SK-N-SH treated with all-trans-retinoic acid at 6 μM for 48 hours (cell line): ENCODE measurements around the gene DES.

Experiments used
- ATAC-seq: fragments of 200-7000 bp; cut with Tn5 transposase; 3 replicates; pipeline ENCODE4 v1.9.1; 2020; ENCODE audit warnings: mild to moderate bottlenecking, moderate library complexity
- BACH2 ChIP-seq: fragments of 250-450 bp; sonication (Bioruptor Pico); IDR thresholded peaks from 2 replicates; pipeline ENCODE4 v1.9.0; 2021; ENCODE audit warnings: mild to moderate bottlenecking, borderline replicate concordance
- CREB5 ChIP-seq: fragments of 250-450 bp; sonication (Bioruptor Pico); IDR thresholded peaks from 2 replicates; pipeline ENCODE4 v1.5.1; 2020; ENCODE audit warnings: low read depth, mild to moderate bottlenecking, moderate library complexity
- CSDC2 ChIP-seq: fragments of 250-450 bp; sonication (Bioruptor Pico); IDR thresholded peaks from 2 replicates; pipeline ENCODE4 v1.5.0; 2020; ENCODE audit warnings: mild to moderate bottlenecking, moderate library complexity
- ESRRG ChIP-seq: fragments of 250-450 bp; sonication (Bioruptor Pico); IDR thresholded peaks from 2 replicates; pipeline ENCODE4 v1.6.1; 2021; ENCODE audit warnings: mild to moderate bottlenecking
- ISL1 ChIP-seq: fragments of 250-450 bp; sonication (Bioruptor Pico); IDR thresholded peaks from 2 replicates; pipeline ENCODE4 v2.1.2; 2022; ENCODE audit warnings: mild to moderate bottlenecking, moderate library complexity
- OSR1 ChIP-seq: fragments of 250-450 bp; sonication (Bioruptor Pico); IDR thresholded peaks from 2 replicates; pipeline ENCODE4 v1.8.0; 2022; ENCODE audit warnings: moderate library complexity, mild to moderate bottlenecking, inconsistent platforms
- PATZ1 ChIP-seq: fragments of 250-450 bp; sonication (Bioruptor Pico); IDR thresholded peaks from 2 replicates; pipeline ENCODE4 v1.8.0; 2020; ENCODE audit warnings: mild to moderate bottlenecking, moderate library complexity, borderline replicate concordance
- POU6F1 ChIP-seq: fragments of 250-450 bp; sonication (Bioruptor Pico); IDR thresholded peaks from 2 replicates; pipeline ENCODE4 v1.8.0; 2021; ENCODE audit warnings: low read depth, mild to moderate bottlenecking, moderate library complexity, borderline replicate concordance
- RARB ChIP-seq: fragments of 250-450 bp; sonication (Bioruptor Pico); IDR thresholded peaks from 2 replicates; pipeline ENCODE4 v1.8.0; 2021; ENCODE audit warnings: mild to moderate bottlenecking, moderate library complexity
- SNAI2 ChIP-seq: fragments of 250-450 bp; sonication (Bioruptor Pico); IDR thresholded peaks from 2 replicates; pipeline ENCODE4 v1.5.0; 2020; ENCODE audit warnings: mild to moderate bottlenecking, moderate library complexity
- TCF4 ChIP-seq: fragments of 250-450 bp; sonication (Bioruptor Pico); IDR thresholded peaks from 2 replicates; pipeline ENCODE4 v1.8.0; 2021; ENCODE audit warnings: mild to moderate bottlenecking, moderate library complexity, borderline replicate concordance
- TOX ChIP-seq: fragments of 250-450 bp; sonication (Bioruptor Pico); IDR thresholded peaks from 2 replicates; pipeline ENCODE4 v1.8.0; 2021; ENCODE audit warnings: mild to moderate bottlenecking, moderate library complexity, borderline replicate concordance
- ZC3H10 ChIP-seq: fragments of 250-450 bp; sonication (Bioruptor Pico); IDR thresholded peaks from 2 replicates; pipeline ENCODE4 v1.5.1; 2021; ENCODE audit warnings: mild to moderate bottlenecking, moderate library complexity
- ZFP3 ChIP-seq: fragments of 250-450 bp; sonication (Bioruptor Pico); IDR thresholded peaks from 2 replicates; pipeline ENCODE4 v1.5.0; 2020; ENCODE audit warnings: mild to moderate bottlenecking, moderate library complexity
- ZFP30 ChIP-seq: fragments of 450-650 bp; formaldehyde crosslinking; IDR thresholded peaks from 2 replicates; pipeline ENCODE4 v1.5.0; 2022; ENCODE audit warnings: mild to moderate bottlenecking, moderate library complexity
- ZNF565 ChIP-seq: fragments of 450-650 bp; formaldehyde crosslinking; conservative IDR thresholded peaks from 2 replicates; pipeline ENCODE4 v1.5.0; 2020; ENCODE audit warnings: low read depth, mild to moderate bottlenecking, moderate library complexity
- ZNF70 ChIP-seq: fragments of 450-650 bp; formaldehyde crosslinking; IDR thresholded peaks from 2 replicates; pipeline ENCODE4 v1.5.0; 2020; ENCODE audit warnings: mild to moderate bottlenecking, moderate library complexity
- ZNF8 ChIP-seq: fragments of 450-650 bp; formaldehyde crosslinking; IDR thresholded peaks from 2 replicates; pipeline ENCODE4 v1.5.0; 2020; ENCODE audit warnings: mild to moderate bottlenecking, moderate library complexity
- TF ChIP-seq, protein P1 (sequence below): fragments of 250-450 bp; sonication (Bioruptor Pico); IDR thresholded peaks from 2 replicates; pipeline ENCODE4 v1.5.1; 2021; ENCODE audit warnings: mild to moderate bottlenecking, moderate library complexity

DES gene

GRCh38 chr2:219439506-219439905, 21.3 kb downstream of the DES start:
- no peak for TF ChIP-seq POU6F1 (CRISPR knock-in tag)
- no peak for TF ChIP-seq ZNF70 (CRISPR knock-in tag)
- TF ChIP-seq, all 23 proteins: peak for 0
- ATAC-seq: no peak

DNA sequence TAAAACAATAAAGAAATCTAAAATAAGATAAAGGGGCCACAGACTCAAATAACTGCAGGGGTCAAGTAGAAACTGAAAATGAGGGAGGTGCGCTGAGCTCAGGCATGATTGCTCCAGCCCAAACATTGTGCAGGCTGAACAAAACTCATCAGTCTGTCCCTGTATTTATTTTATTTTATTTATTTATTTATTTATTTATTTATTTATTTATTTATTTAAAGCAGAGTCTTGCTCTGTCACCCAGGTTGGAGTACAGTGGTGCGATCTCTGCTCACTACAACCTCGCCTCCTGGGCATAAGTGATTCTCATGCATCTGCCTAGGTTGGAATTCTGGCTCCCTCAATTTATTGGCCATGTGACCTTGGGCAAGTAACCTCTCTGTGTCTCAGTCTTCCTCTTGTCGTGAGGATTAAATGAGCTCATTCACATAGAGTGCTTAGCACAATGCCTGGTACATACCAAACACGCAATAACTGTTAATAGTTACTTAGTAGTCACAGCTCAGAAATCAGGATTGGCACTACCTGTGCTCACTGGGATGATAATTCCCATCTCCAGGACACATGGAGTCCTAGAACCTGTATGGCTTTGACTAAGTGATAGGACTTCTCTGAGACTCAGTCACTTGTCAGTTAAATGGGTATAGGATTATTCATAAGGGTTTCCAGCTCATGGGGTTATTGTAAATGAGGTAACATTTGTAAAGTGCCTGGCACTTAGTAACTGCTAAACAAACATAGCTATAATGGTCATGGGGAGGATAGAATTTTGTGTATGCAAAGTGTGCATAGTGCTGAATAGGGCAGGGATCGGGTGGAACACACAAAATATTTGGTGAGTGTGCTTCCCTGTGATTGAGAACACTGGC, 22.4 kb downstream of the DES start:
- TF ChIP-seq ZFP30 (CRISPR knock-in tag) (no peak), ISL1 (no peak), RARB (CRISPR knock-in tag) (no peak)
- ATAC-seq: peak; percentile 4; the same call in 1 of the 3 replicates

DNA sequence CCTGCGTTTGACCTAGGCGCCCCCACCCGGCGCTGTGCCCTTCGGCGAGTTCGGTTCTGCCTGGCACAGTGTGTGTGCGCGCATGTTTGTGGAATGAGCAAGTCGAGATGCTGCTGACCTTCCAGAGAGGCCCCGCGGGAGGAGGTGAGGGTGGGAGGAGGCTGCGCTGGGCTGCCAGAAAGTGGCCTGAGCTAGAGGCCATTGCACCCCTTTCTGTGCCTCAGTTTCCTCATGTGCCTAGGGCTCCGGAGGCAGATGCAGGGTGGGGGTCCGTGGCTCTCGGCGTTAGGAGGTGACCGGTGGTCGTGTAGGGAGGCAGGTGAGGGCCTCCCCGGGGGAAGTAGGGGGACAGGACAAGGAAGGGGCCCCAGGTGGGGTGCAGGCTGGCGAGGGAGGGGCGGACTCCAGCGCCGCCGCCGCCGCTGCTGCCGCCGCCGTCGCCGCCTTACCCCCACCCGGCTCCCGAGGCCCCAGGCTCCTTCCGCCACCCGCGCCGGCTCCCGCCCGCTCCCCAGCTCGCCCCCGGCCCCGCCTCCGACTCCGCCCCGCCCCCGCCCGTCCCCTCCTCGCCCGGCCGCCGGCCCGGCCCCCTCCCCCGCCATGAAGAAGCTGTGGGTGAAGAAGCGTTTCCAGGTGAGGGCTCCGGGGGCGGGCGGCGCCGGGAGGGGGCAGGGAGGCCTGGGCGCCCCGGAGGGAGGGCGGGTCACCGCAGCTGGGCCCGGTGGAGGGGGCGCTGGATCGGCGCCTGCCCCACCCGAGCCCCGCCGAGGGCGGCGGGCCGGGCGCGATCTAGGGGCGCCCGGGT, 23.5 kb downstream of the DES start:
- TF ChIP-seq BACH2 (CRISPR knock-in tag) (no peak), OSR1 (no peak), TOX (CRISPR knock-in tag) (no peak), PATZ1 (CRISPR knock-in tag) (no peak), POU6F1 (CRISPR knock-in tag) (no peak), CREB5 (CRISPR knock-in tag) (no peak), ZNF565 (CRISPR knock-in tag) (no peak), ZFP30 (CRISPR knock-in tag) (no peak), ZC3H10 (no peak), ESRRG (CRISPR knock-in tag) (no peak), ISL1 (no peak)
- ATAC-seq: peak; percentile 59

GRCh38 chr2:219442256-219443015, 24.3 kb downstream of the DES start:
- peak; percentile 5; the same call in 2 of the 3 replicates for ATAC-seq
- no peak for TF ChIP-seq CSDC2 (CRISPR knock-in tag)
- no peak for TF ChIP-seq ZFP30 (CRISPR knock-in tag)
- TF ChIP-seq TCF4 (CRISPR knock-in tag): no peak
- no peak for TF ChIP-seq ZC3H10
- TF ChIP-seq SNAI2 (CRISPR knock-in tag): no peak
- TF ChIP-seq ZNF70 (CRISPR knock-in tag): no peak
- TF ChIP-seq, protein P1, sequence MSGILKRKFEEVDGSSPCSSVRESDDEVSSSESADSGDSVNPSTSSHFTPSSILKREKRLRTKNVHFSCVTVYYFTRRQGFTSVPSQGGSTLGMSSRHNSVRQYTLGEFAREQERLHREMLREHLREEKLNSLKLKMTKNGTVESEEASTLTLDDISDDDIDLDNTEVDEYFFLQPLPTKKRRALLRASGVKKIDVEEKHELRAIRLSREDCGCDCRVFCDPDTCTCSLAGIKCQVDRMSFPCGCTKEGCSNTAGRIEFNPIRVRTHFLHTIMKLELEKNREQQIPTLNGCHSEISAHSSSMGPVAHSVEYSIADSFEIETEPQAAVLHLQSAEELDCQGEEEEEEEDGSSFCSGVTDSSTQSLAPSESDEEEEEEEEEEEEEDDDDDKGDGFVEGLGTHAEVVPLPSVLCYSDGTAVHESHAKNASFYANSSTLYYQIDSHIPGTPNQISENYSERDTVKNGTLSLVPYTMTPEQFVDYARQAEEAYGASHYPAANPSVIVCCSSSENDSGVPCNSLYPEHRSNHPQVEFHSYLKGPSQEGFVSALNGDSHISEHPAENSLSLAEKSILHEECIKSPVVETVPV (CRISPR knock-in tag): no peak
- TF ChIP-seq BACH2 (CRISPR knock-in tag): no peak
- no peak for TF ChIP-seq CREB5 (CRISPR knock-in tag)
- TF ChIP-seq ISL1: no peak
- no peak for TF ChIP-seq ZNF8 (CRISPR knock-in tag)
- no peak for TF ChIP-seq ZNF565 (CRISPR knock-in tag)
- TF ChIP-seq PATZ1 (CRISPR knock-in tag): no peak
- no peak for TF ChIP-seq ZFP3 (CRISPR knock-in tag)
